ENCODE results near the gene NOS3. TPM values are rescaled to one million over a fixed set of nuclear protein-coding genes. Genes with fewer than 3 reads are reported as not detected.

Gene NOS3
- total and polyA plus RNA-seq, 9 of the 15 experiments (the other 6 are each of a cell fraction or from before 2014, with no cell fraction given): 1.1 to 121 (median 23.6) TPM

DNA sequence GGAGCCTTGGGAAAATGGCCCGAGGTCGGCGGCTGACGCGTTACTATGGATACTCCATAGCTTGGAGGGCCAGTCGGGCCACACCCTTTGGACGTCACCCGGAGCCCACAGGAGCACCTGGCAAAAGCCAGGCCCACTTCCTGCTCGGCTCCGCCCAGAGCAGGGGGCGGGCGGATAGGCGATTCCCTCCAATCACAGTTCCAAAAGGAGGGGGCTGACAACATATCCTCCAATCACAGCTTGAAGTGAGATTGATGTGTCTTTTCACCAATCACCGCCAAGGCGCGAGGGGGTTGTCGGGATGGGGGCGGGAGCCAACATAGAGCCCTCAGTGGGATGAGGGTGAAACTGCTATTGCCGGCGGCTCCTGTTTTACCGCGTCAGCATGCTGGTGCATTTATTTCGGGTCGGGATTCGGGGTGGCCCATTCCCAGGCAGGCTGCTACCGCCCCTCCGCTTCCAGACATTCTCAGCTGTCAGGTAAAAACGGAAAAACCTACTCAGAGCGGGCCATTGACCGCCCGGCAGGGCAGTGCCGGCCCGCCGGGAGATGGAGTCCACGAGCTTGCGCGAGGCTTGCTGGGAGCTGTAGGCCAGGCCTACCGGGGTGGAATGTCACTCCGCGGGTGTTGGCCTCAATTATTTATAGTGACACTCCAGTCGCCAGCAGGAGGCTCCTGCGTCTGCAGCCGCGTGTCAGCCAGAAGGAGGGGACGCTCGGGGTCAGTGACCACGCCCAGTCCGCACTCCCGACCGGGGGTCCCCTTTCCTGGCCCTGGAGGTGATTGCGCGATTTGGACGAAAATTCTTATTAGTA is 37.5 kb downstream of the NOS3 start, which contains the start of gene ABCB8 (continued):
- TF ChIP-seq, protein P1, sequence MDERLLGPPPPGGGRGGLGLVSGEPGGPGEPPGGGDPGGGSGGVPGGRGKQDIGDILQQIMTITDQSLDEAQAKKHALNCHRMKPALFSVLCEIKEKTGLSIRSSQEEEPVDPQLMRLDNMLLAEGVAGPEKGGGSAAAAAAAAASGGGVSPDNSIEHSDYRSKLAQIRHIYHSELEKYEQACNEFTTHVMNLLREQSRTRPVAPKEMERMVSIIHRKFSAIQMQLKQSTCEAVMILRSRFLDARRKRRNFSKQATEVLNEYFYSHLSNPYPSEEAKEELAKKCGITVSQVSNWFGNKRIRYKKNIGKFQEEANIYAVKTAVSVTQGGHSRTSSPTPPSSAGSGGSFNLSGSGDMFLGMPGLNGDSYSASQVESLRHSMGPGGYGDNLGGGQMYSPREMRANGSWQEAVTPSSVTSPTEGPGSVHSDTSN (CRISPR knock-in tag; IDR thresholded peaks at IDR 0.05; ENCODE audit: low read depth): peak; percentile 85
- TF ChIP-seq, protein P1 (tag; conservative IDR thresholded peaks at IDR 0.05; ENCODE audit: low read depth): peak; percentile 99
- TF ChIP-seq, protein P2, sequence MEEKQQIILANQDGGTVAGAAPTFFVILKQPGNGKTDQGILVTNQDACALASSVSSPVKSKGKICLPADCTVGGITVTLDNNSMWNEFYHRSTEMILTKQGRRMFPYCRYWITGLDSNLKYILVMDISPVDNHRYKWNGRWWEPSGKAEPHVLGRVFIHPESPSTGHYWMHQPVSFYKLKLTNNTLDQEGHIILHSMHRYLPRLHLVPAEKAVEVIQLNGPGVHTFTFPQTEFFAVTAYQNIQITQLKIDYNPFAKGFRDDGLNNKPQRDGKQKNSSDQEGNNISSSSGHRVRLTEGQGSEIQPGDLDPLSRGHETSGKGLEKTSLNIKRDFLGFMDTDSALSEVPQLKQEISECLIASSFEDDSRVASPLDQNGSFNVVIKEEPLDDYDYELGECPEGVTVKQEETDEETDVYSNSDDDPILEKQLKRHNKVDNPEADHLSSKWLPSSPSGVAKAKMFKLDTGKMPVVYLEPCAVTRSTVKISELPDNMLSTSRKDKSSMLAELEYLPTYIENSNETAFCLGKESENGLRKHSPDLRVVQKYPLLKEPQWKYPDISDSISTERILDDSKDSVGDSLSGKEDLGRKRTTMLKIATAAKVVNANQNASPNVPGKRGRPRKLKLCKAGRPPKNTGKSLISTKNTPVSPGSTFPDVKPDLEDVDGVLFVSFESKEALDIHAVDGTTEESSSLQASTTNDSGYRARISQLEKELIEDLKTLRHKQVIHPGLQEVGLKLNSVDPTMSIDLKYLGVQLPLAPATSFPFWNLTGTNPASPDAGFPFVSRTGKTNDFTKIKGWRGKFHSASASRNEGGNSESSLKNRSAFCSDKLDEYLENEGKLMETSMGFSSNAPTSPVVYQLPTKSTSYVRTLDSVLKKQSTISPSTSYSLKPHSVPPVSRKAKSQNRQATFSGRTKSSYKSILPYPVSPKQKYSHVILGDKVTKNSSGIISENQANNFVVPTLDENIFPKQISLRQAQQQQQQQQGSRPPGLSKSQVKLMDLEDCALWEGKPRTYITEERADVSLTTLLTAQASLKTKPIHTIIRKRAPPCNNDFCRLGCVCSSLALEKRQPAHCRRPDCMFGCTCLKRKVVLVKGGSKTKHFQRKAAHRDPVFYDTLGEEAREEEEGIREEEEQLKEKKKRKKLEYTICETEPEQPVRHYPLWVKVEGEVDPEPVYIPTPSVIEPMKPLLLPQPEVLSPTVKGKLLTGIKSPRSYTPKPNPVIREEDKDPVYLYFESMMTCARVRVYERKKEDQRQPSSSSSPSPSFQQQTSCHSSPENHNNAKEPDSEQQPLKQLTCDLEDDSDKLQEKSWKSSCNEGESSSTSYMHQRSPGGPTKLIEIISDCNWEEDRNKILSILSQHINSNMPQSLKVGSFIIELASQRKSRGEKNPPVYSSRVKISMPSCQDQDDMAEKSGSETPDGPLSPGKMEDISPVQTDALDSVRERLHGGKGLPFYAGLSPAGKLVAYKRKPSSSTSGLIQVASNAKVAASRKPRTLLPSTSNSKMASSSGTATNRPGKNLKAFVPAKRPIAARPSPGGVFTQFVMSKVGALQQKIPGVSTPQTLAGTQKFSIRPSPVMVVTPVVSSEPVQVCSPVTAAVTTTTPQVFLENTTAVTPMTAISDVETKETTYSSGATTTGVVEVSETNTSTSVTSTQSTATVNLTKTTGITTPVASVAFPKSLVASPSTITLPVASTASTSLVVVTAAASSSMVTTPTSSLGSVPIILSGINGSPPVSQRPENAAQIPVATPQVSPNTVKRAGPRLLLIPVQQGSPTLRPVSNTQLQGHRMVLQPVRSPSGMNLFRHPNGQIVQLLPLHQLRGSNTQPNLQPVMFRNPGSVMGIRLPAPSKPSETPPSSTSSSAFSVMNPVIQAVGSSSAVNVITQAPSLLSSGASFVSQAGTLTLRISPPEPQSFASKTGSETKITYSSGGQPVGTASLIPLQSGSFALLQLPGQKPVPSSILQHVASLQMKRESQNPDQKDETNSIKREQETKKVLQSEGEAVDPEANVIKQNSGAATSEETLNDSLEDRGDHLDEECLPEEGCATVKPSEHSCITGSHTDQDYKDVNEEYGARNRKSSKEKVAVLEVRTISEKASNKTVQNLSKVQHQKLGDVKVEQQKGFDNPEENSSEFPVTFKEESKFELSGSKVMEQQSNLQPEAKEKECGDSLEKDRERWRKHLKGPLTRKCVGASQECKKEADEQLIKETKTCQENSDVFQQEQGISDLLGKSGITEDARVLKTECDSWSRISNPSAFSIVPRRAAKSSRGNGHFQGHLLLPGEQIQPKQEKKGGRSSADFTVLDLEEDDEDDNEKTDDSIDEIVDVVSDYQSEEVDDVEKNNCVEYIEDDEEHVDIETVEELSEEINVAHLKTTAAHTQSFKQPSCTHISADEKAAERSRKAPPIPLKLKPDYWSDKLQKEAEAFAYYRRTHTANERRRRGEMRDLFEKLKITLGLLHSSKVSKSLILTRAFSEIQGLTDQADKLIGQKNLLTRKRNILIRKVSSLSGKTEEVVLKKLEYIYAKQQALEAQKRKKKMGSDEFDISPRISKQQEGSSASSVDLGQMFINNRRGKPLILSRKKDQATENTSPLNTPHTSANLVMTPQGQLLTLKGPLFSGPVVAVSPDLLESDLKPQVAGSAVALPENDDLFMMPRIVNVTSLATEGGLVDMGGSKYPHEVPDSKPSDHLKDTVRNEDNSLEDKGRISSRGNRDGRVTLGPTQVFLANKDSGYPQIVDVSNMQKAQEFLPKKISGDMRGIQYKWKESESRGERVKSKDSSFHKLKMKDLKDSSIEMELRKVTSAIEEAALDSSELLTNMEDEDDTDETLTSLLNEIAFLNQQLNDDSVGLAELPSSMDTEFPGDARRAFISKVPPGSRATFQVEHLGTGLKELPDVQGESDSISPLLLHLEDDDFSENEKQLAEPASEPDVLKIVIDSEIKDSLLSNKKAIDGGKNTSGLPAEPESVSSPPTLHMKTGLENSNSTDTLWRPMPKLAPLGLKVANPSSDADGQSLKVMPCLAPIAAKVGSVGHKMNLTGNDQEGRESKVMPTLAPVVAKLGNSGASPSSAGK (IDR thresholded peaks at IDR 0.05): peak; percentile 92
- TF ChIP-seq SNIP1 (IDR thresholded peaks at IDR 0.05; ENCODE audit: low read depth): no peak
- peak; percentile 91 to 92 for TF ChIP-seq NRF1 (conservative IDR thresholded peaks at IDR 0.05 in 1 of 2, IDR thresholded peaks at IDR 0.05 in 1 of 2)
- peak; percentile 95 for TF ChIP-seq ELF1 (tag; IDR thresholded peaks at IDR 0.05)
- TF ChIP-seq SIN3B (IDR thresholded peaks at IDR 0.05; ENCODE audit: low read depth): peak; percentile 99
- TF ChIP-seq RB1 (IDR thresholded peaks at IDR 0.05; ENCODE audit: low read depth): peak; percentile 80
- TF ChIP-seq ZNF431 (CRISPR knock-in tag; IDR thresholded peaks at IDR 0.05): 0 out of 2 replicates have a peak, but pooled peaks have one; percentile 58
- TF ChIP-seq ZNF408 (CRISPR knock-in tag; IDR thresholded peaks at IDR 0.05; ENCODE audit: low read depth): no peak
- TF ChIP-seq, protein P3, sequence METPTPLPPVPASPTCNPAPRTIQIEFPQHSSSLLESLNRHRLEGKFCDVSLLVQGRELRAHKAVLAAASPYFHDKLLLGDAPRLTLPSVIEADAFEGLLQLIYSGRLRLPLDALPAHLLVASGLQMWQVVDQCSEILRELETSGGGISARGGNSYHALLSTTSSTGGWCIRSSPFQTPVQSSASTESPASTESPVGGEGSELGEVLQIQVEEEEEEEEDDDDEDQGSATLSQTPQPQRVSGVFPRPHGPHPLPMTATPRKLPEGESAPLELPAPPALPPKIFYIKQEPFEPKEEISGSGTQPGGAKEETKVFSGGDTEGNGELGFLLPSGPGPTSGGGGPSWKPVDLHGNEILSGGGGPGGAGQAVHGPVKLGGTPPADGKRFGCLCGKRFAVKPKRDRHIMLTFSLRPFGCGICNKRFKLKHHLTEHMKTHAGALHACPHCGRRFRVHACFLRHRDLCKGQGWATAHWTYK (CRISPR knock-in tag; IDR thresholded peaks at IDR 0.05): peak; percentile 68; the same call in 1 of the 2 replicates

Data from K562 (cell line).